ENCODE results near the gene SLC6A13.

The SLC6A13 gene

GRCh38 chr12:179885-180284 is 82.8 kb downstream of the SLC6A13 start:
- no peak for FAIRE-seq

GRCh38 chr12:179131-179884 is 83.3 kb downstream of the SLC6A13 start:
- FAIRE-seq, result peak; percentile 83
- peak; percentile 80 for DNase-seq (ENCODE audit: low spot score)

More at GRCh38 chr12:179885-180284, 82.8 kb downstream of the SLC6A13 start:
- DNase-seq (ENCODE audit: low spot score), result peak; percentile 47

GRCh38 chr12:178829-179109 is 83.9 kb downstream of the SLC6A13 start:
- DNase-seq (ENCODE audit: low spot score), result no peak
- FAIRE-seq, result no peak

GRCh38 chr12:177980-178828 is 84.4 kb downstream of the SLC6A13 start:
- DNase-seq (ENCODE audit: low spot score) (no peak), FAIRE-seq (no peak)

GRCh38 chr12:177336-177979 is 85.2 kb downstream of the SLC6A13 start:
- DNase-seq (ENCODE audit: low spot score), result no peak
- FAIRE-seq, result no peak

- DNase-seq (ENCODE audit: low spot score) (peak; percentile 94), FAIRE-seq (peak; percentile 94)
These were observed 86.1 kb downstream of the SLC6A13 start for GRCh38 chr12:176321-177181.

- DNase-seq (ENCODE audit: low spot score), result no peak
- no peak for FAIRE-seq
These were observed 86.9 kb downstream of the SLC6A13 start for GRCh38 chr12:175759-176158.

- FAIRE-seq (no peak), DNase-seq (ENCODE audit: low spot score) (no peak)
These were observed 87.4 kb downstream of the SLC6A13 start for GRCh38 chr12:175250-175649.

- DNase-seq (ENCODE audit: low spot score) (no peak), FAIRE-seq (no peak)
These were observed 88.0 kb downstream of the SLC6A13 start for GRCh38 chr12:174596-174995.

GRCh38 chr12:174124-174523 is 88.5 kb downstream of the SLC6A13 start:
- FAIRE-seq (no peak), DNase-seq (ENCODE audit: low spot score) (no peak)

GRCh38 chr12:172732-173161 is 89.9 kb downstream of the SLC6A13 start:
- FAIRE-seq (no peak), DNase-seq (ENCODE audit: low spot score) (no peak)

GRCh38 chr12:171743-172676 is 90.6 kb downstream of the SLC6A13 start:
- FAIRE-seq (no peak), DNase-seq (ENCODE audit: low spot score) (no peak)

- no peak for DNase-seq (ENCODE audit: low spot score)
- no peak for FAIRE-seq
These were observed 91.4 kb downstream of the SLC6A13 start for GRCh38 chr12:171276-171675.
